Thyroid gland (tissue), 4 donors: Measurements from ENCODE around the gene PRR20G. TPM values are rescaled to one million over a fixed set of nuclear protein-coding genes. Genes with fewer than 3 reads are reported as not detected.

ENCODE experiments used
- DNase-seq, 2 donors: peaks; one replicate each; pipeline ENCODE4 v3.0.0-alpha.2; 2019
- H3K27ac ChIP-seq, 3 donors: fragments of 200-600 bp; sonication (generic); 1 replicate in 2 of 3; 2 replicates in 1 of 3; pipeline ENCODE4 v1.5.1; 2016 to 2019; ENCODE audit warnings: mild to moderate bottlenecking in 1 of 3, moderate library complexity in 1 of 3
- H3K27me3 ChIP-seq: fragments of 200-600 bp; sonication (generic); one replicate; pipeline ENCODE4 v1.5.1; 2019
- H3K36me3 ChIP-seq, 2 donors: fragments of 200-600 bp; sonication (generic); one replicate each; pipeline ENCODE4 v1.5.1; 2016 to 2019
- H3K4me1 ChIP-seq, 2 donors: fragments of 200-600 bp; sonication (generic); one replicate each; pipeline ENCODE4 v1.5.1; 2017 to 2019
- H3K4me3 ChIP-seq, 3 donors: fragments of 200-600 bp; sonication (generic); replicated peaks in 1 of 3; 1 replicate in 2 of 3; 2 replicates in 1 of 3; pipeline ENCODE4 v1.5.1; 2016; ENCODE audit warnings: mild to moderate bottlenecking in 1 of 3
- H3K9me3 ChIP-seq: fragments of 200-600 bp; sonication (generic); one replicate; pipeline ENCODE4 v1.5.1; 2017
- POLR2A ChIP-seq, 2 donors: fragments of 450-650 bp; IDR thresholded peaks; one replicate each; pipeline ENCODE4 v1.6.1; 2017; ENCODE audit warnings: antibody characterized with exemption in 2 of 2, mild to moderate bottlenecking in 2 of 2, moderate library complexity in 1 of 2
- WGBS, 2 donors: methylation state at CpG; one replicate each; pipeline ENCODE4 v1.1.5; 2017; 5-methylcytosine and 5-hydroxymethylcytosine counted together
- intact Hi-C: fragments of 100-400 bp; cut with DNase I; formaldehyde crosslinking; loops from one replicate; pipeline ENCODE4 v1.15.1; 2023
- total RNA-seq, 4 donors: library from RNA; depleted of rRNA; stranded (reverse); fragments of >200 nt; gene quantifications; one replicate each; pipeline ENCODE4 v1.2.3, GENCODE V29; 2016
- TF ChIP-seq, protein P1 (sequence below), 6 experiments: fragments of 200-600 bp in 3 of 6; fragments of 450-650 bp in 3 of 6; sonication (generic) in 3 of 6; IDR thresholded peaks; one replicate each; pipeline ENCODE4 v1.5.1; 2016 to 2019; ENCODE audit warnings: antibody characterized with exemption in 6 of 6, mild to moderate bottlenecking in 2 of 6, inconsistent platforms in 1 of 6, moderate library complexity in 1 of 6

The PRR20G gene
- total RNA-seq, 4 donors from 2014 or later: not detected

DNA sequence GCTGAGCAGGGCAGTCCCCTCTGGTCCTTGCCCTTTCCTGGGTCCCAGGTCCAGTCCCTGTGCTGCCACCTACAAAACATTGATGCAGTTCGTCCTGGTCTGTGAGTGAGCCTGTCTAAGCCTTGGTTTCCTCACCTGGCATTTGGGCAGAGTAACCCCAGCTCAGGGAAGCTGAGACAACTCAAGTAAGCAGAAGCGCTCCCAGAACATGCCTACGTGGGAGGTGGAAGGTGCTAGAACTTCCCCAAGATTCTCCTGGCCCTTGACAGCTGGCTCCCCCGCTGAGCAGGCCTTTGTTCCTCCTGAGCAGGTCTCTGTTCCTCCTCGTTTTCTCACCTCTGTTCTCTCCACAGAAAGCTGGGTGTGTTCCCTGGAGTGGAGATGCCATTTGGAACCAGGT, 30.5 kb downstream of the PRR20G start:
- H3K27me3 ChIP-seq: no peaks in the 10 kb centered on the region
- no peaks in the 10 kb centered on the region for H3K9me3 ChIP-seq
- intact Hi-C loops: no loop called here
- H3K27ac ChIP-seq: no peak overlapping the region
- no peak overlapping the region for H3K4me3 ChIP-seq
- WGBS, 2 donors: 88 to 97% methylated on average over 5 of the region's 5 CpGs
- no peaks in the 10 kb centered on the region for H3K36me3 ChIP-seq
- no peak for DNase-seq
- H3K4me1 ChIP-seq: no peaks in the 10 kb centered on the region
- TF ChIP-seq POLR2A (IDR thresholded peaks at IDR 0.05): no peak
- TF ChIP-seq, protein P1, sequence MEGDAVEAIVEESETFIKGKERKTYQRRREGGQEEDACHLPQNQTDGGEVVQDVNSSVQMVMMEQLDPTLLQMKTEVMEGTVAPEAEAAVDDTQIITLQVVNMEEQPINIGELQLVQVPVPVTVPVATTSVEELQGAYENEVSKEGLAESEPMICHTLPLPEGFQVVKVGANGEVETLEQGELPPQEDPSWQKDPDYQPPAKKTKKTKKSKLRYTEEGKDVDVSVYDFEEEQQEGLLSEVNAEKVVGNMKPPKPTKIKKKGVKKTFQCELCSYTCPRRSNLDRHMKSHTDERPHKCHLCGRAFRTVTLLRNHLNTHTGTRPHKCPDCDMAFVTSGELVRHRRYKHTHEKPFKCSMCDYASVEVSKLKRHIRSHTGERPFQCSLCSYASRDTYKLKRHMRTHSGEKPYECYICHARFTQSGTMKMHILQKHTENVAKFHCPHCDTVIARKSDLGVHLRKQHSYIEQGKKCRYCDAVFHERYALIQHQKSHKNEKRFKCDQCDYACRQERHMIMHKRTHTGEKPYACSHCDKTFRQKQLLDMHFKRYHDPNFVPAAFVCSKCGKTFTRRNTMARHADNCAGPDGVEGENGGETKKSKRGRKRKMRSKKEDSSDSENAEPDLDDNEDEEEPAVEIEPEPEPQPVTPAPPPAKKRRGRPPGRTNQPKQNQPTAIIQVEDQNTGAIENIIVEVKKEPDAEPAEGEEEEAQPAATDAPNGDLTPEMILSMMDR (IDR thresholded peaks at IDR 0.05): no peak

- H3K36me3 ChIP-seq: no peaks in the 10 kb centered on the region
- no peak overlapping the region for H3K4me3 ChIP-seq
- no peaks in the 10 kb centered on the region for H3K27me3 ChIP-seq
- H3K27ac ChIP-seq: no peak overlapping the region
- 80 to 87% methylated on average over 10 of the region's 10 CpGs for WGBS, 2 donors
- TF ChIP-seq, protein P1 (IDR thresholded peaks at IDR 0.05): no peak
- no peak for TF ChIP-seq POLR2A (IDR thresholded peaks at IDR 0.05)
- no peaks in the 10 kb centered on the region for H3K9me3 ChIP-seq
- intact Hi-C loops: no loop called here
- H3K4me1 ChIP-seq: no peaks in the 10 kb centered on the region
- DNase-seq: no peak
Measured at GRCh38 chr3:127256733-127257271, 31.0 kb downstream of the PRR20G start.

DNA sequence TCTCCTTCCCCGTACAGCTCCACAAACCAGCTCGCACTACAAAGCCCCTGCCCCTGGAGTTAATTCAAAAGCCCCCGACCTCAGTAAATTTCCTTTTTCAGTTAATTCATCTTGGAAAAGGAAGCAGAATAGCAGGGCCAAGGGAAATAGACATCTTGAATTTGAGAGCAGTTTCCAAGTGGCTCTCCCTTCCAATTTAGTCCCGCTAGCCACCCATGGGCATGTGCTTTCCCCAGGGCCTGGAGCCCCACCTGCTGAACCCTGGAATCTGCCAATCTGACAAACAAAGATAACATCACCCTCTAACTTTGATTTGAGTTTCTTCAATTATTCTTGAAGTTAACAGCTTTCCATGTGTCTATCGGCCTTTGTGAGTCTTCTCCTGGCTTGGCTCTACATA, 31.7 kb downstream of the PRR20G start:
- intact Hi-C loops: no loop called here
- WGBS, 2 donors: 76 to 78% methylated on average over 5 of the region's 5 CpGs
- no peak for TF ChIP-seq POLR2A (IDR thresholded peaks at IDR 0.05)
- TF ChIP-seq, protein P1 (IDR thresholded peaks at IDR 0.05): no peak
- Histone ChIP-seq H3K27me3 (no peaks in the 10 kb centered on the region), H3K9me3 (no peaks in the 10 kb centered on the region), H3K4me1 (no peaks in the 10 kb centered on the region), H3K4me3 (no peak overlapping the region), H3K27ac (no peak overlapping the region), H3K36me3 (no peaks in the 10 kb centered on the region)
- no peak for DNase-seq

DNA sequence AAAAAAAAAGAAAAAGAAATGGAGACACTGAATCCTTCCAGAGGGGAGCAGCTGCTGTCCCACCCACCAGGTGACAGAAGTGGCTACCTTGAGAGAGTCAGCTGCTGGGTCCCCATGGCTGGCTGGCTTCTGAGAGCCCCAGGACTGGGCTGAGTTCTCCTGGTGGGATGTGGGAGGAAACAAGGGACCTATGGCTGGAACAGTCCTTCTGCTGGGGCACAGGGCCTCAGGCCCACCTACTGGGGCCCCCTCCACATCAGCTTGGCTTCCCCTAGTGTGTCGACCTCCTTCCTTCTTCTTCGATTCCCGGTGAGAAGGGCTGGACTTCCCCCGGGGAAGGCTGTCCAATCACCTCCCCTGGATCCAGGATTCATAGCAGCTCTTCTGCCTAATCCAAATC, 32.3 kb downstream of the PRR20G start:
- TF ChIP-seq, protein P1 (IDR thresholded peaks at IDR 0.05): no peak
- no peak for TF ChIP-seq POLR2A (IDR thresholded peaks at IDR 0.05)
- Histone ChIP-seq H3K4me1 (no peaks in the 10 kb centered on the region), H3K27me3 (no peaks in the 10 kb centered on the region), H3K36me3 (no peaks in the 10 kb centered on the region), H3K9me3 (no peaks in the 10 kb centered on the region), H3K27ac (no peak overlapping the region), H3K4me3 (no peak overlapping the region)
- intact Hi-C loops: no loop called here
- no peak for DNase-seq
- 39 to 68% methylated on average over 4 of the region's 4 CpGs for WGBS, 2 donors

- no peaks in the 10 kb centered on the region for H3K4me1 ChIP-seq
- DNase-seq: no peak
- no peak overlapping the region for H3K4me3 ChIP-seq
- H3K9me3 ChIP-seq: no peaks in the 10 kb centered on the region
- intact Hi-C loops: no loop called here
- WGBS, 2 donors: 75 to 78% methylated on average over 9 of the region's 9 CpGs
- H3K36me3 ChIP-seq: no peaks in the 10 kb centered on the region
- no peak for TF ChIP-seq POLR2A (IDR thresholded peaks at IDR 0.05)
- TF ChIP-seq, protein P1 (IDR thresholded peaks at IDR 0.05): no peak
- no peak overlapping the region for H3K27ac ChIP-seq
- no peaks in the 10 kb centered on the region for H3K27me3 ChIP-seq
Measured at GRCh38 chr3:127254730-127255129, 33.1 kb downstream of the PRR20G start.
